Endothelial cell of umbilical vein (primary cell): ENCODE data around the gene MINPP1. TPM values are rescaled to one million over a fixed set of nuclear protein-coding genes. Genes with fewer than 3 reads are reported as not detected.

ENCODE experiments used
- BruUV-seq: library from RNA; stranded (reverse); fragments of 400-500 nt; replicated peaks from 2 replicates; lab custom pipeline; 2021; lab: Mats Ljungman, UMichigan
- CTCF ChIA-PET: fragments of 300-600, 350-600 bp; sonication (Branson Sonifier 250); formaldehyde crosslinking; loops from one replicate; lab custom pipeline; 2021; ENCODE audit warnings: antibody characterized with exemption, inconsistent platforms; lab: Charles Lee
- POLR2A ChIA-PET: fragments of 300-600, 350-600 bp; sonication (Branson Sonifier 250); formaldehyde crosslinking; loops from one replicate; lab custom pipeline; 2021; ENCODE audit warnings: antibody characterized with exemption, inconsistent platforms; lab: Charles Lee
- DNase-seq: peaks from one replicate; pipeline ENCODE4 v3.0.0-alpha.2; 2011; ENCODE audit warnings: low read depth, low spot score
- FAIRE-seq: peaks from 2 replicates; lab custom pipeline; 2011; peaks lifted over from hg19 to GRCh38; lab: Jason Lieb, UNC
- H2AFZ ChIP-seq: 2 replicates; pipeline ENCODE4 v1.6.0; 2012; ENCODE audit warnings: low read depth, low read length, control low read depth, inconsistent platforms
- H3K27ac ChIP-seq: 2 replicates; pipeline ENCODE4 v1.5.1; 2011; ENCODE audit warnings: low read depth, mild to moderate bottlenecking, control low read depth, low read length, moderate library complexity; ENCODE audit not compliant: insufficient read depth
- H3K27me3 ChIP-seq, 2 experiments: 2 replicates each; pipeline versions ENCODE4 v1.6.0 to v1.6.1; 2011; ENCODE audit warnings: low read length in 2 of 2, mixed read lengths in 1 of 2; ENCODE audit not compliant: control insufficient read depth in 2 of 2, insufficient read depth in 2 of 2
- H3K36me3 ChIP-seq, 2 experiments: 2 replicates in 1 of 2; 3 replicates in 1 of 2; pipeline ENCODE4 v1.5.1; 2011; ENCODE audit warnings: low read length in 2 of 2, mild to moderate bottlenecking in 1 of 2, moderate library complexity in 1 of 2; ENCODE audit not compliant: control insufficient read depth in 2 of 2, insufficient read depth in 2 of 2; ENCODE audit errors: extremely low read depth in 1 of 2
- H3K4me1 ChIP-seq: 3 replicates; pipeline ENCODE4 v1.5.1; 2011; ENCODE audit warnings: mild to moderate bottlenecking, low read length; ENCODE audit not compliant: control insufficient read depth, insufficient read depth; ENCODE audit errors: extremely low read depth
- H3K4me2 ChIP-seq: 2 replicates; pipeline ENCODE4 v1.6.1; 2011; ENCODE audit warnings: low read length, control low read depth, mixed read lengths; ENCODE audit not compliant: insufficient read depth
- H3K4me3 ChIP-seq, 3 experiments: fragments of 200-600 bp in 1 of 3; sonication (generic), shearing (Covaris generic) in 1 of 3; replicated peaks in 1 of 3; 2 replicates each; pipeline ENCODE4 v1.5.1; 2011 to 2016; ENCODE audit warnings: control low read depth in 3 of 3, low read length in 3 of 3, mild to moderate bottlenecking in 2 of 3, inconsistent platforms in 1 of 3, low read depth in 1 of 3, moderate library complexity in 1 of 3; ENCODE audit not compliant: insufficient read depth in 1 of 3
- H3K79me2 ChIP-seq: 2 replicates; pipeline ENCODE4 v1.6.0; 2012; ENCODE audit warnings: low read length, inconsistent platforms; ENCODE audit not compliant: control insufficient read depth, insufficient read depth
- H3K9ac ChIP-seq: replicated peaks from 2 replicates; pipeline ENCODE3; 2011; ENCODE audit warnings: low read length, control low read depth; ENCODE audit not compliant: insufficient read depth; ENCODE audit errors: extremely low read depth
- H3K9me1 ChIP-seq: replicated peaks from 3 replicates; pipeline ENCODE4 v1.6.0; 2011; ENCODE audit warnings: mild to moderate bottlenecking, low read length; ENCODE audit not compliant: control insufficient read depth, insufficient read depth; ENCODE audit errors: extremely low read depth
- H3K9me3 ChIP-seq: replicated peaks from 2 replicates; pipeline ENCODE4 v1.5.1; 2012; ENCODE audit warnings: low read length, inconsistent platforms; ENCODE audit not compliant: control insufficient read depth, insufficient read depth
- H4K20me1 ChIP-seq: replicated peaks from 2 replicates; pipeline ENCODE3; 2011; ENCODE audit warnings: mild to moderate bottlenecking, low read length; ENCODE audit not compliant: control insufficient read depth, insufficient read depth; ENCODE audit errors: extremely low read depth
- EZH2 ChIP-seq: IDR thresholded peaks from 2 replicates; pipeline ENCODE4 v1.6.1; 2012; ENCODE audit warnings: borderline replicate concordance, low read depth, mild to moderate bottlenecking, moderate library complexity, low read length, inconsistent platforms; ENCODE audit not compliant: severe bottlenecking
- FOS ChIP-seq: IDR thresholded peaks from 2 replicates; pipeline ENCODE4 v1.6.1; 2011; ENCODE audit warnings: mild to moderate bottlenecking, low read length, moderate library complexity, borderline replicate concordance; ENCODE audit not compliant: insufficient read depth
- GATA2 ChIP-seq: IDR thresholded peaks from 2 replicates; pipeline ENCODE4 v1.7.0; 2011; ENCODE audit warnings: low read depth, mild to moderate bottlenecking, moderate library complexity, mixed read lengths, low read length; ENCODE audit not compliant: insufficient read length, insufficient read depth
- JUN ChIP-seq: IDR thresholded peaks from 2 replicates; pipeline ENCODE4 v1.6.1; 2011; ENCODE audit warnings: borderline replicate concordance, low read depth; ENCODE audit not compliant: insufficient read length, insufficient read depth
- MYC ChIP-seq: IDR thresholded peaks from one replicate; pipeline ENCODE4 v1.6.1; 2011; ENCODE audit warnings: mild to moderate bottlenecking, low read depth, low read length
- POLR2A ChIP-seq: IDR thresholded peaks from 2 replicates; pipeline ENCODE4 v1.6.1; 2012; ENCODE audit warnings: low read depth, mild to moderate bottlenecking, control low read depth, low read length
- POLR2AphosphoS5 ChIP-seq: IDR thresholded peaks from 2 replicates; pipeline ENCODE4 v1.6.1; 2012; ENCODE audit warnings: low read depth, mild to moderate bottlenecking, control low read depth, low read length, moderate library complexity; ENCODE audit not compliant: insufficient read depth
- dilution Hi-C: fragments of 300-500 bp; cut with MboI; formaldehyde crosslinking; loops from one replicate; pipeline ENCODE4 v1.15.0; 2019; ENCODE audit warnings: low sequenced_read_pairs; ENCODE audit not compliant: extremely low pct_ligation_motif_present
- intact Hi-C: fragments of 100-400 bp; cut with micrococcal nuclease; formaldehyde crosslinking; loops from one replicate; pipeline ENCODE4 v1.10.0; 2022
- polyA plus RNA-seq, 4 experiments: library from polyadenylated mRNA; depleted of rRNA in 3 of 4; stranded (reverse) in 3 of 4; unstranded in 1 of 4; fragments of >200 nt; gene quantifications; 2 replicates each; pipeline versions ENCODE4 v1.2.1 to v1.2.3, GENCODE V29; 2011 to 2012; ENCODE audit warnings: missing spikeins in 1 of 4
- total RNA-seq: library from RNA; stranded (reverse); gene quantifications from 2 replicates; pipeline ENCODE4 v1.2.3, GENCODE V29; 2021
- TF ChIP-seq, protein P1 (sequence below), 2 donors: IDR thresholded peaks; 1 replicate in 1 of 2; 2 replicates in 1 of 2; pipeline ENCODE4 v1.5.1; 2011; ENCODE audit warnings: low read length in 2 of 2, mild to moderate bottlenecking in 2 of 2, moderate library complexity in 2 of 2, control low read depth in 1 of 2, inconsistent platforms in 1 of 2, low read depth in 1 of 2; ENCODE audit not compliant: insufficient read depth in 1 of 2; ENCODE audit errors: extremely low read depth in 1 of 2
- TF ChIP-seq, protein P2 (sequence below): IDR thresholded peaks from 2 replicates; pipeline ENCODE4 v1.6.1; 2011; ENCODE audit not compliant: insufficient read depth, insufficient read length

The MINPP1 gene
- total and polyA plus RNA-seq, 2 donors (not counting 3 experiments of a cell fraction or from before 2014, with no cell fraction given), result 11.7 to 23.8 TPM

DNA sequence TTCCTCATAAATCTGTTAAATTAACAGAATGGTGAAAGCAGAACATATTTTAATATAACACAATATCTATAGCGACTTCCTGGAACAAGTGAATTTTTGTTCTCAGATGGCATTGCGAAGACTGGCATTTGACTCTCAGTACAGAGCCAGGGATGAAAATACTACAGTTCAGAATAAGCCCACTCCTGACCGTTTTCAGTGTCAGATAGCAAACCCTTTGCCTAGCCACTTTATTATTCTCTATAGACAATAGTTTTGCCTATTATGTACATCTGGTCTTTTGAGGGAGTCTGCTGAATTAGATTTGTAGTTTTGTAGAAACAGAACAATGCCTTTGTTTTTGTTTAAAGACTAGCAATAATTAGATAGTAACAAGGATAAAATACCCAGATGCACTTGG lies 2.3 kb downstream of the MINPP1 start:
- FAIRE-seq (no peak), DNase-seq (no peak)
- no peak overlapping the region for H2AFZ ChIP-seq
- no peaks in the 10 kb centered on the region for H3K27me3 ChIP-seq
- no peaks in the 10 kb centered on the region for H3K9me1 ChIP-seq
- intact Hi-C loops (loop anchor here (10.0 kb wide), 1 partner anchor 292 kb away; no protein-coding TSS in a partner anchor), dilution Hi-C loops (no loop called here)
- no peaks in the 10 kb centered on the region for H3K9me3 ChIP-seq
- ChIA-PET CTCF (no interaction called here), POLR2A (no interaction called here)
- no TSS peak for BruUV-seq
- peaks cover 0 to 7% of the 10 kb centered on the region in 2 experiments for H3K36me3 ChIP-seq
- H3K4me2 ChIP-seq, result no peak overlapping the region
- H3K4me3 ChIP-seq, result no peak overlapping the region
- H3K4me1 ChIP-seq, result peaks cover 17% of the 10 kb centered on the region
- H3K9ac ChIP-seq, result no peak overlapping the region
- TF ChIP-seq, protein P1, sequence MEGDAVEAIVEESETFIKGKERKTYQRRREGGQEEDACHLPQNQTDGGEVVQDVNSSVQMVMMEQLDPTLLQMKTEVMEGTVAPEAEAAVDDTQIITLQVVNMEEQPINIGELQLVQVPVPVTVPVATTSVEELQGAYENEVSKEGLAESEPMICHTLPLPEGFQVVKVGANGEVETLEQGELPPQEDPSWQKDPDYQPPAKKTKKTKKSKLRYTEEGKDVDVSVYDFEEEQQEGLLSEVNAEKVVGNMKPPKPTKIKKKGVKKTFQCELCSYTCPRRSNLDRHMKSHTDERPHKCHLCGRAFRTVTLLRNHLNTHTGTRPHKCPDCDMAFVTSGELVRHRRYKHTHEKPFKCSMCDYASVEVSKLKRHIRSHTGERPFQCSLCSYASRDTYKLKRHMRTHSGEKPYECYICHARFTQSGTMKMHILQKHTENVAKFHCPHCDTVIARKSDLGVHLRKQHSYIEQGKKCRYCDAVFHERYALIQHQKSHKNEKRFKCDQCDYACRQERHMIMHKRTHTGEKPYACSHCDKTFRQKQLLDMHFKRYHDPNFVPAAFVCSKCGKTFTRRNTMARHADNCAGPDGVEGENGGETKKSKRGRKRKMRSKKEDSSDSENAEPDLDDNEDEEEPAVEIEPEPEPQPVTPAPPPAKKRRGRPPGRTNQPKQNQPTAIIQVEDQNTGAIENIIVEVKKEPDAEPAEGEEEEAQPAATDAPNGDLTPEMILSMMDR (IDR thresholded peaks at IDR 0.05; ENCODE audit: extremely low read depth in 1 of 2, insufficient read depth in 1 of 2, low read depth in 1 of 2, low read length in 2 of 2), result no peak
- TF ChIP-seq POLR2AphosphoS5, result no peak
- no peak for TF ChIP-seq POLR2A
- no peak for TF ChIP-seq GATA2
- TF ChIP-seq JUN, result no peak
- no peak for TF ChIP-seq MYC
- TF ChIP-seq, protein P2, sequence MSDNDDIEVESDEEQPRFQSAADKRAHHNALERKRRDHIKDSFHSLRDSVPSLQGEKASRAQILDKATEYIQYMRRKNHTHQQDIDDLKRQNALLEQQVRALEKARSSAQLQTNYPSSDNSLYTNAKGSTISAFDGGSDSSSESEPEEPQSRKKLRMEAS, result no peak
- TF ChIP-seq FOS, result no peak
- no peak for TF ChIP-seq EZH2
- no peak overlapping the region for H3K27ac ChIP-seq
- H3K79me2 ChIP-seq, result peaks cover 17% of the 10 kb centered on the region
- no peaks in the 10 kb centered on the region for H4K20me1 ChIP-seq
